Measurements from ENCODE around the gene ANKRD9. TPM values are rescaled to one million over a fixed set of nuclear protein-coding genes. Genes with fewer than 3 reads are reported as not detected.
"Not testable (repeated sequence)": the region's sequence is repeated elsewhere in the genome, so short reads cannot be mapped to it uniquely, and the experiment has no call there.

Gene ANKRD9
- polyA plus RNA-seq, 1 donor, result 3.8 TPM

- peak; percentile 68 for DNase-seq
These were observed 30.2 kb upstream of the ANKRD9 start for GRCh38 chr14:102539544-102540314.

- no peak for DNase-seq
These were observed 29.3 kb upstream of the ANKRD9 start for GRCh38 chr14:102538602-102539543.

- no peak for DNase-seq
These were observed 28.5 kb upstream of the ANKRD9 start for GRCh38 chr14:102537981-102538601.

DNA sequence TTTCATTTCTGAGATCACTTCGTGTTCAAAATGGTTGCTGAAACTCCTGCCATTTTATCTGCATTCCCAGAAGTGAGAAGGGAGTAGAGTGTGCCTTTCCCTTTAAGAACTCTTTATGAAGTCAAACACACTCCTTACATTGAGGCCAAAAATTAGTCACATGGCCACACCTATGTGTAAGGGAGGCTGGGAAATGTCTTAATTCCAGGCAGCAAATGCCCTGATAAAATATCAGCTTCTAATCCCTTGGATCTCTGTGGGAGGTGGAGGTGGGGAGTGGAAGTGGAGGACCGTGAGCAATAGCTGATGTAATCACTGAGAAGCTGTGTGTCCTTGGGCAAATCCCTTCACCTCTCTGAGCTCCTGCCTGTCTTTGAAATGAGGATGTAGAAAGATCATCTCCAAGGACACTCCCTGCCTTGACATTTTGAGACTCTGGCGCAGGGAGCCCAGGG lies 22.7 kb upstream of the ANKRD9 start:
- no peak for DNase-seq

DNA sequence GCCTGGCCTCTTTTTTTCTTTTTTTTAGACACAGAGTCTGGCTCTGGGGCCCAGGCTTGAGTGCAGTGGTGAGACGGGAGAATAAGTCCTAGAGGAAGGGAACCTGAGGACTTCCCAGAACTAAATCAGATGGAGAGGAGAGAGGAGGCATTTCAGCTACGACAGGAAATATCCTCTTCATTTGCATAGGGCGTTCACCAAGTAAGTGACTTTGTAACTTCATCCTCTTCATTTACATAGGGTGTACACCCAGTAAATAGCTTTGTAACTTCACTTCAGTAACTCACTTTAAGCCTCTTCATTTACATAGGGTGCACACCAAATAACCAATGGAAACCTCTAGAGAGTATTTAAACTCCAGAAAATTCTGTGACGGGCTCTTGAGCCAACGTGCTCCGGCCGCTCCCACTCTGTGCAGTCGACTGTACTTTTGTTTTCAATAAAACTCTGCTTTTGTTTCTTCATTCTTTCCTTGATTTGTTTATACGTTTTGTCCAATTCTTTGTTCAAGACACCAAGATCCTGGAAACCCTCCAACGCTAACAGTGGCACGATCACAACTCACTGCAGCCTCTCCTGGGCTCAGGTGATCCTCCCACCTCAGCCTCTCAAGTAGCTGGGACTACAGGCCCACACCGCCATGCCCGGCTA lies 21.4 kb upstream of the ANKRD9 start:
- no peak for DNase-seq

DNA sequence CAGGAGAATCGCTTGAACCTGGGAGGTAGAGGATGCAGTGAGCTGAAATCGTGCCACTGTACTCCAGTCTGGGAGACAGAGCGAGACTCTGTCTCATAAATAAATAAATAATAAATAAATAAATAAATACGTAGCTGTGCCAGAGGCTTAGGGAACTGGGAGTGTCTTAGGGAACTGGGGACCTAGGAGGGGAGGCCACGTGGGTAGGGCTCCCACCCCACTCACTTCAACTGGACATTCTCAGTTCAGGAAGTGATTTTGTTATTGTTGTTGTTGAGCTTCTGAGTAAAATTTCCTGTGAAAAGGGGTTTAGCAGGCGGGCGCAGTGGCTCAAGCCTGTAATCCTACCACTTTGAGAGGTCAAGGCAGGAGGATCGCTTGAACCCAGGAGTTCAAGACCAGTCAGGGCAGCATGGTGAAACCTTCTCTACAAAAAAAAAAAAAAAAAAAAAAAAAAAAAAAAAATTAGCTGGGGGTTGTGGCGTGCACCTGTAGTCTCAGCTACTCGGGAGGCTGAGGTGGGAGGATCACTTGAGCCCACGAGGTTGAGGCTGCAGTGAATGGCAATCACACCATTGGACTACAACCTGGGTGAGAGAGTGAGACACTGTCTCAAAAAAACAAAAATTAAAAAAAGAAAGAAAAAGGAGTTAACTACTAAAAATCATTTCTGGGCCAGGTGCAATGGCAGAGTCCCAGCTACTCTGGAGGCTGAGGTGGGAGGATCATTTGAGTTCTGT lies 19.0 kb upstream of the ANKRD9 start:
- no peak for DNase-seq

GRCh38 chr14:102525929-102526497 lies 16.4 kb upstream of the ANKRD9 start:
- DNase-seq, result no peak

DNA sequence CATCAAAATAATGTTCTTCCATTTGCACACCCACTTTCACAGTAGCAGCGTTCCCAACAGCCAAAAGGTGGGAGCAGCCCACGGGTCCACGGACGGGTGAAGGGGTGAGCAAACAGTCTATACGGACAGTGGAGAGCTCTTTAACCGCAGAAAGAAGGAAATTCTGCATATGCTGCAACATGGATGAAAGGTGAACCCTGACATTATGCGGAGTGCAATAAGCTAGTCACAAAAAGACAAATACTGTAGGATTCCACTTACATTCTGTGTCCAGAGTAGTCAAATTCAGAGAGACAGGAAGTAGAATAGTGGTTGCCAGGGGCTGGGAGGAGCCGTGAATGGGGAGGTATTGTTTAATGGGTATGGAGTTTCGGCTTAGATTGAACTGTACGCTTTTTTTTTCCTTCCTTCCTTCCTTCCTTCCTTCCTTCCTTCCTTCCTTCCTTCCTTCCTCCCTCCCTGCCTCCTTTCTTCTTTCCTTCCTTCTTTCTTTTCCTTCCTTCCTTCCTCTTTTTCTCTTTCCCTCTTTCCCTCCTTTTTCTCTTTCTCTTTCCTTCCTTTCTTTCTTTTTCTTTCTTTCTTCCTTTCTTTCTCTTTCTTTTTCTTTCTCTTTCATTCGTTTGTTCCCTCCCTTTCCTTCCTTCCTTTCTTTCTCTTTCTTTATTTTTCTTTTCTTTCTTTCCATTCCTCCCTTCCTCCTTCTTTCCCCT lies 15.8 kb upstream of the ANKRD9 start:
- DNase-seq, result peak; percentile 38

DNA sequence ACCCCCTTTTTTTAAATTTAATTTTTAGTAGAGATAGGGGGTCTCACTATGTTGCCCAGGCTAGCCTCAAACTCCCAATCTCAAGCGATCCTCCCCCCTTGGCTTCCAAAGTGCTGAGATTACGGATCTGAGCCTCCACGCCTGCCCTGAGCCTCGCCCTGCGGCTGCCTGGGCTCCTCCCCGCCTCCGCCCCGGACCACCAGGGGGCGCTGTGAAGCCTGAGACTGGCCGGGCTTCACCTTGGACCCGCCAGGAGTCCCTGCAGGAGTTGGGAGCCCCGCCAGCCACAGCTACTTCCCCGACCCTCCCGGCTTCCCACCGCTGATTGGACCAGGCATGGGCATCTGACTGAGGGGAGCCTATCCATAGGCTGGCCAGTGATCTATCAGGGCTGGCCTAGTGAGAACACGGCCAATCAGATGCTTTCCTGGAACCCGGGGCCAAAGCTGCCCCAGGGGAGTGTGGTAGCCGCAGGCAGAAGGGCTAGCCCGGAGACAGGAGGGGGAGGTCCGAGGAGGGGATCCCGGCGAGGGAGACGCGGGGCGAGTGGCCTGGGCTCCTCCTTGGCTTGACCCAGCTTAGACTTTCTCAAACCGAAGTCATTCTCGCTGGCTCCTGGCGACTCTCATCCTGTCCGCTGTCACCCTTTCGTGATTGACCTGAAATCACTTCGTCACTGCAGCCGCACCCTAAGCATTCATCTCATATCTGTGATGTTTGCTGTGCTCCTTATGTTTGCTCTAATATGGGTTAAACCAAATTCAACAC lies 15.1 kb upstream of the ANKRD9 start:
- peak; percentile 98 for DNase-seq

GRCh38 chr14:102523569-102524450 lies 14.2 kb upstream of the ANKRD9 start:
- DNase-seq, result no peak

GRCh38 chr14:102523200-102523568 lies 13.6 kb upstream of the ANKRD9 start:
- DNase-seq, result no peak

GRCh38 chr14:102519709-102520108 lies 10.1 kb upstream of the ANKRD9 start:
- DNase-seq, result not testable (repeated sequence)

GRCh38 chr14:102518063-102518648 lies 8.6 kb upstream of the ANKRD9 start:
- DNase-seq, result no peak

DNA sequence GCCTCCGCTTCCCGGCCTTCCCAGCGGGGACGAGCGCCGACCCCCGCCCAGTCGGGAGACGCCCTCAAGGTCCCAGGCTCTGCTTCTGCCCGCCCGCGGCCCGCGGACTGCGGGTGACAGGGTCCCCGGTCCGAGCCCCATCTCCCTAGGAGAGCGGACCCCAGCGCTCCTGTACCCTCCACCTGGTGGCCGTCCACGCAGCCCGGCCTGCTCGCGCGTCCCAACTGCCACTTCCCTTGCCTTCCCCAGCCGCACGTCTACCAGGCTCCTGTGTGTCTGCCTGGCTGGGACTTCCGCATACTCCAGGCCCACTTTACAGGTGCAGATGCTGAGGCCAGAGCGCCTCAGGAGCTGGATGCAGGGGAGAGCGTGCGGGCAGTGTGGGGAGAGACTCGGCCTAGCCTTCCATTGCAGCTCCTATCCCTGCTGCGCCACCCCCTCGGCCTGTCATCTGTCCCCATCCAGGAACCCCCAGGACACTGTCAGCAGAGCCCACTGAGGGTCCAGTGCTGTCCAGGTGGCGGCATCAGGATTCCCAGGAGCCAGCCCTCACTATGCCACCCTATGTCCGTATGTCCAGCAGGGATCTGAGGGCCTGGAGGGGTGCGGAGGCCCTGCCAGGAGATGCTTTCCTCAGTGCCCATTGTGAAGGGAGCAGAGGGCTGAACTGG lies 8.0 kb upstream of the ANKRD9 start:
- DNase-seq, result no peak

DNA sequence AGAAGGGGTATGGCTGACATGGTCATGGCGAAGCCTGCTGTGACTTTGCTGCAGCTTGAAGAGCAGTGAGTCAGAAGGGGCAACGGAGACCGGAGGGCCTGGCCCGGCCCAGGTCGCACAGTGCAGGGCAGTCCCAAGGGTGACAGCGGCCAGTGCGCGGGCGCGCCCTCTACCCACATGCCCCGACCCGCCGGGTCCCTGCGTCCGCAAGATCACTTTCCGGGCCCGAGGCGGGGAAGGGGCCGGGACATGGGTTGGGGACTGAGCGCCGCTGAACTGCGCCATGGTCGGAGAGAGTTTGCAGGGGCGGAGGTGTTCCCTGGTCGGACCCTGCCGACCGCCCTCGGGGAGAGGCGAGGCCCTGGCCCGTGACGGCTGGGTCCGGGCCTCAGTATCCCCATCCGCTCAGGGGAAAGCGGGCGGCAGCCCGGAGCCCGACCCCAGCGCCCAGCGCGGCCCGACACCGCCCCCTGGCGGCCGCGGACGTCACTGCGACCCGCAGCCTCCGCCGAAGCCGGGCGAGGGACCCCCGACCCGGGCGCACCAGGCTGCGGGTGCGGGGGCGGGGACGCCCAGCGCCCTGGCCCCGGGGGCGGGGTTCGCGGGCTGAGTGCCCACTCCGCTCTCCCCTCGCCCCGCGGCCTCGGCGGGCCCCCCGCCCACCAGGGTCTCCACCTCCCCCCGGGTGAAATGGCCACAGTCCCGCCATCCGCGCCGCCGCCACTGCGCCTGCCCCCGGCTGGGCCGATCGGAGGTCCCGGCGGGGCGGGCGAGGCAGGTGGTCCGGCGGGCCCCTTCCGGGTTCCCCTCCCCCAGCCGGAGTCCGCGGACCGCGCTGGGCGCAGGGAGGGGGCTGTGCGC lies 7.2 kb upstream of the ANKRD9 start:
- DNase-seq, result no peak

DNA sequence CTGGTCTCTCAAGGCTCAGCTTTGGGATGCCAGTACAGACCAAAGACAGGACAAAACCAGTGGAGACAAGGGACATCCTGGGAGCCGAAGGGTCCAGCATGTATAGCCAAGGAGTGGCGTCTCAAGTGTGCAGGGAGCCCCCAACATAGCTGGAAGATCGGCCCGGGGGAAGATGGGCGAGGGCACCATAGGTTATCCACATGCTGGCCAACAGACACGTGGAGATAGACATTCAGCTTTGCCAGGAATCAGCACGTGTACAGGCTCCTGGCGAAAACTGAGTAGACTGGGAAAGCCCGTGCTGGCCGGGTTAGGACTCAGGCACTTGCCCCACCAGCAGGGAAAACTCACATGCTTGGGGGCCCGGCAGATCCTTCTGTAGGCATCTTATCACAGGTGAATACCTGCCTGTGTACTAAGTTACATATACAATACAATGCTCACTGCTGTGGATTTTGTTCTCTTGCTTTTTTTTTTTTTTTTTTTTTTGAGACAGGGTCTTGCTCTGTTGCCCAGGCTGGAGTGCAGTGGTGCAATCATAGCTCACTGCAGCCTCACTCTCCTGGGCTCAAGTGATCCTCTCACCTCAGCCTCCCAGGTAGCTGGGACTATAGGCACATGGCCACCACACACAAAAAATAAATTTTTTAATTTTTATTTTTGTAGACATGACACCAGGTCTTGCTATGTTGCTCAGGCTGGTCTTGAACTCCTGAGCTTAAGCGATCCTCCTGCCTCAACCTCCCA lies 5.6 kb upstream of the ANKRD9 start:
- DNase-seq, result no peak
